ENCODE results near the gene CCNK.

The CCNK gene

GRCh38 chr14:99472937-99473336, 8.3 kb upstream of the CCNK start:
- TF ChIP-seq, protein P1, sequence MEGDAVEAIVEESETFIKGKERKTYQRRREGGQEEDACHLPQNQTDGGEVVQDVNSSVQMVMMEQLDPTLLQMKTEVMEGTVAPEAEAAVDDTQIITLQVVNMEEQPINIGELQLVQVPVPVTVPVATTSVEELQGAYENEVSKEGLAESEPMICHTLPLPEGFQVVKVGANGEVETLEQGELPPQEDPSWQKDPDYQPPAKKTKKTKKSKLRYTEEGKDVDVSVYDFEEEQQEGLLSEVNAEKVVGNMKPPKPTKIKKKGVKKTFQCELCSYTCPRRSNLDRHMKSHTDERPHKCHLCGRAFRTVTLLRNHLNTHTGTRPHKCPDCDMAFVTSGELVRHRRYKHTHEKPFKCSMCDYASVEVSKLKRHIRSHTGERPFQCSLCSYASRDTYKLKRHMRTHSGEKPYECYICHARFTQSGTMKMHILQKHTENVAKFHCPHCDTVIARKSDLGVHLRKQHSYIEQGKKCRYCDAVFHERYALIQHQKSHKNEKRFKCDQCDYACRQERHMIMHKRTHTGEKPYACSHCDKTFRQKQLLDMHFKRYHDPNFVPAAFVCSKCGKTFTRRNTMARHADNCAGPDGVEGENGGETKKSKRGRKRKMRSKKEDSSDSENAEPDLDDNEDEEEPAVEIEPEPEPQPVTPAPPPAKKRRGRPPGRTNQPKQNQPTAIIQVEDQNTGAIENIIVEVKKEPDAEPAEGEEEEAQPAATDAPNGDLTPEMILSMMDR (IDR thresholded peaks at IDR 0.05; ENCODE audit: insufficient read depth, low read depth, low read length, missing control alignments): no peak
- no peak for DNase-seq (ENCODE audit: low read depth)
- H3K4me3 ChIP-seq (ENCODE audit: low read length): no peak overlapping the region

GRCh38 chr14:99473458-99473857, 7.8 kb upstream of the CCNK start:
- TF ChIP-seq, protein P1 (IDR thresholded peaks at IDR 0.05; ENCODE audit: insufficient read depth, low read depth, low read length, missing control alignments): no peak
- no peak overlapping the region for H3K4me3 ChIP-seq (ENCODE audit: low read length)

DNA sequence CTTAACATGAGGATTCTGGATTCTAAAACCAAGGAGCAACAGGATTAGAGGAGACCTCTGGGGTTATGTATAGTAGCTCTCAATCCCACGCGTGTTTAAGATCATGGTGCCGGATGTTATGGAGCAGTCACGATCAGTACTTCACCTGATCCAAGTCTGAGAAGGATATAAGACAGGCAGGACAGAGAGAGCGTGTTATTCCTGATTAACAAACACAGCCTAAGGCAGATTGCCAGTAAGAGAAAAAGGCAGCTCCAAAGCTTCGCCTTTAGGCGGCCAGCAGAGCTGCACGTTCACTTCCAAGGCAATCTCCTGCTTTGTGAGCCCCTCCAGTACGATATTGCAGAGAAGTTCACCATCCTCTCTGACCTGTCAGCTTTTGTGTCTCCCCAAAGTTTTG, 6.0 kb upstream of the CCNK start:
- H3K4me3 ChIP-seq (ENCODE audit: low read length): no peak overlapping the region
- TF ChIP-seq, protein P1 (IDR thresholded peaks at IDR 0.05; ENCODE audit: insufficient read depth, low read depth, low read length, missing control alignments): peak; percentile 27

More at GRCh38 chr14:99473458-99473857, 7.8 kb upstream of the CCNK start:
- DNase-seq (ENCODE audit: low read depth): no peak

DNA sequence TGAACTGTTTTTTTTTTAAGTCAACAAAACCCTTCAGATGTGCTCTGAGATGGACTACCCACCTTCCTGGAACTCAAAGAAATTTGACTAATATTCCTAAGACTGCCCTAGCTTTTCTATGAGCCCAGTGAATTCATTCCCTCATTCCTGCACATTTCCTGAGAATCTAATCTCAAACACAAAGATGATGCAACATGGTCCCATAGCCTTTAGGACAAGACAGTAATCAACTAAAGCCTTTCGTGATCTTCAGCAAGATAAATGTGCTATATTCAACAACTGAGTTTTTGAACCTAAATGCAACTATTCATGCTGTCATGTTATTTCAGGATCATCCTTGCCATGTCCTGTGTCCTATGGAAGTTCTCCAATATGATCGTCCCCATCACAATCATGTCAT, 5.5 kb upstream of the CCNK start:
- TF ChIP-seq, protein P1 (IDR thresholded peaks at IDR 0.05; ENCODE audit: insufficient read depth, low read depth, low read length, missing control alignments): no peak
- no peak for DNase-seq (ENCODE audit: low read depth)
- no peak overlapping the region for H3K4me3 ChIP-seq (ENCODE audit: low read length)

More for the DNA sequence above, 6.0 kb upstream of the CCNK start:
- peak; percentile 38 for DNase-seq (ENCODE audit: low read depth)

GRCh38 chr14:99476864-99477263, 4.3 kb upstream of the CCNK start:
- no peak overlapping the region for H3K4me3 ChIP-seq (ENCODE audit: low read length)
- peak; percentile 66 for DNase-seq (ENCODE audit: low read depth)
- TF ChIP-seq, protein P1 (IDR thresholded peaks at IDR 0.05; ENCODE audit: insufficient read depth, low read depth, low read length, missing control alignments): no peak

DNA sequence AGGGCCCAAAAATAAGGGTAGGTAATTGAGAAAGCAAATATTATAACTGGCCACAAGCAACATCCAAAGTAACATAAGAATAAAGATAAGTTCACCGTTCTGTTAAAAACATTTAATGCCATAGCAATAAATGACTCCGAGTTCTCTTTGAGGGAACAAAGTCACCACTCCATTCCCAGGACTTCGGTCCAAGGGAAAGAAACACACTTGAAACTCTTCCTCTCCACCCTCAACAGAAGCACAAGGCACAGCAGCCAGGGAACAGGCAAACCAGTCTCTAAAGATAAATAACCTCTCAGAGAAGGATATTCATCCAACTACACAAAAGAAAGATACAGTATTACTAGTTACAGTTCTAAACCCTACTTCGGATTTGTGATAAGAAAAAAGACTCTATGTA, 3.1 kb upstream of the CCNK start:
- TF ChIP-seq, protein P1 (IDR thresholded peaks at IDR 0.05; ENCODE audit: insufficient read depth, low read depth, low read length, missing control alignments): no peak

GRCh38 chr14:99479160-99479905, 1.9 kb upstream of the CCNK start:
- H3K4me3 ChIP-seq (ENCODE audit: low read length): peak overlapping the region; percentile 70
- TF ChIP-seq, protein P1 (IDR thresholded peaks at IDR 0.05; ENCODE audit: insufficient read depth, low read depth, low read length, missing control alignments): no peak
- DNase-seq (ENCODE audit: low read depth): no peak

More for the DNA sequence above, 3.1 kb upstream of the CCNK start:
- H3K4me3 ChIP-seq (ENCODE audit: low read length): no peak overlapping the region
- DNase-seq (ENCODE audit: low read depth): no peak

Measured in epithelial cell of esophagus (primary cell).